Measurements from ENCODE around the gene STK38L. TPM values are rescaled to one million over a fixed set of nuclear protein-coding genes. Genes with fewer than 3 reads are reported as not detected.

STK38L gene
- polyA plus RNA-seq, 1 donor (not counting 4 experiments of a cell fraction or from before 2014, with no cell fraction given) = 25.4 TPM

DNA sequence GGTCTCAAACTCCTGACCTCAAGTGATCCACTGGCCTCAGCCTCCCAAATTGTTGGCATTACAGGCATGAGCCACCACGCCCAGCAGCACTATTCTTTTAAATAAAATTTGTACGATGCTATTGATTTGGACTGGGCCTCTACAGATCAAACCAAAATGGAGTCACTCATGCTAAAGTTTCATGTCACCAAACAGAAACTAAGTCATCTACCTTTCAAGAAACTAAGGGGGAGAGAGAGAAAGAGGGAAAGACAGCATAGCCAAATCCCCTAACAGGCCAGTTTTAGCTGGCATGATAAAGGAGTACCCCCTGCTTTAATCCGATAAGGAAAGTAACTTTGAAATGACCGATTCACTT is 23.1 kb upstream of the STK38L start:
- Histone ChIP-seq H3K36me3 (ENCODE audit: control insufficient read depth in 2 of 2, extremely low read depth in 1 of 2, insufficient read depth in 2 of 2, low read length in 2 of 2) (no peaks in the 10 kb centered on the region), H3K27ac (ENCODE audit: control insufficient read depth, insufficient read depth, low read length) (no peak overlapping the region), H3K4me1 (ENCODE audit: control insufficient read depth, extremely low read depth, insufficient read depth, low read length) (peaks cover 7% of the 10 kb centered on the region), H3K9ac (ENCODE audit: control insufficient read depth, extremely low read depth, insufficient read depth, low read length) (no peak overlapping the region), H3K9me3 (ENCODE audit: control insufficient read depth, low read depth, low read length) (no peaks in the 10 kb centered on the region), H3K4me3 (ENCODE audit: control insufficient read depth in 2 of 3, extremely low read depth in 1 of 3, insufficient read depth in 2 of 3, low read depth in 1 of 3, low read length in 3 of 3) (no peak overlapping the region), H3K27me3 (ENCODE audit: control insufficient read depth, extremely low read depth, insufficient read depth, low read length) (no peaks in the 10 kb centered on the region), H4K20me1 (ENCODE audit: control insufficient read depth, extremely low read depth, insufficient read depth, low read length) (no peaks in the 10 kb centered on the region), H3K4me2 (ENCODE audit: control insufficient read depth, extremely low read depth, insufficient read depth, low read depth, low read length) (no peak overlapping the region), H2AFZ (ENCODE audit: control insufficient read depth, low read length) (no peak overlapping the region), H3K9me1 (ENCODE audit: control insufficient read depth, extremely low read depth, insufficient read depth, low read length) (no peaks in the 10 kb centered on the region), H3K79me2 (ENCODE audit: control insufficient read depth, insufficient read depth, low read length) (no peaks in the 10 kb centered on the region)
- DNase-seq (ENCODE audit: low read depth, low spot score) = no peak
- dilution Hi-C loops (cut with MboI; ENCODE audit: extremely low pct_ligation_motif_present, low sequenced_read_pairs) = no loop called here
- FAIRE-seq = no peak
- TF ChIP-seq, protein P1, sequence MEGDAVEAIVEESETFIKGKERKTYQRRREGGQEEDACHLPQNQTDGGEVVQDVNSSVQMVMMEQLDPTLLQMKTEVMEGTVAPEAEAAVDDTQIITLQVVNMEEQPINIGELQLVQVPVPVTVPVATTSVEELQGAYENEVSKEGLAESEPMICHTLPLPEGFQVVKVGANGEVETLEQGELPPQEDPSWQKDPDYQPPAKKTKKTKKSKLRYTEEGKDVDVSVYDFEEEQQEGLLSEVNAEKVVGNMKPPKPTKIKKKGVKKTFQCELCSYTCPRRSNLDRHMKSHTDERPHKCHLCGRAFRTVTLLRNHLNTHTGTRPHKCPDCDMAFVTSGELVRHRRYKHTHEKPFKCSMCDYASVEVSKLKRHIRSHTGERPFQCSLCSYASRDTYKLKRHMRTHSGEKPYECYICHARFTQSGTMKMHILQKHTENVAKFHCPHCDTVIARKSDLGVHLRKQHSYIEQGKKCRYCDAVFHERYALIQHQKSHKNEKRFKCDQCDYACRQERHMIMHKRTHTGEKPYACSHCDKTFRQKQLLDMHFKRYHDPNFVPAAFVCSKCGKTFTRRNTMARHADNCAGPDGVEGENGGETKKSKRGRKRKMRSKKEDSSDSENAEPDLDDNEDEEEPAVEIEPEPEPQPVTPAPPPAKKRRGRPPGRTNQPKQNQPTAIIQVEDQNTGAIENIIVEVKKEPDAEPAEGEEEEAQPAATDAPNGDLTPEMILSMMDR (optimal IDR thresholded peaks at IDR 0.05 in 1 of 3, IDR thresholded peaks at IDR 0.05 in 1 of 3, conservative IDR thresholded peaks at IDR 0.05 in 1 of 3; ENCODE audit: extremely low read depth in 1 of 3, insufficient read depth in 2 of 3, low read length in 3 of 3) = no peak
- no peak for TF ChIP-seq EZH2 (IDR thresholded peaks at IDR 0.05; ENCODE audit: low read length)

DNA sequence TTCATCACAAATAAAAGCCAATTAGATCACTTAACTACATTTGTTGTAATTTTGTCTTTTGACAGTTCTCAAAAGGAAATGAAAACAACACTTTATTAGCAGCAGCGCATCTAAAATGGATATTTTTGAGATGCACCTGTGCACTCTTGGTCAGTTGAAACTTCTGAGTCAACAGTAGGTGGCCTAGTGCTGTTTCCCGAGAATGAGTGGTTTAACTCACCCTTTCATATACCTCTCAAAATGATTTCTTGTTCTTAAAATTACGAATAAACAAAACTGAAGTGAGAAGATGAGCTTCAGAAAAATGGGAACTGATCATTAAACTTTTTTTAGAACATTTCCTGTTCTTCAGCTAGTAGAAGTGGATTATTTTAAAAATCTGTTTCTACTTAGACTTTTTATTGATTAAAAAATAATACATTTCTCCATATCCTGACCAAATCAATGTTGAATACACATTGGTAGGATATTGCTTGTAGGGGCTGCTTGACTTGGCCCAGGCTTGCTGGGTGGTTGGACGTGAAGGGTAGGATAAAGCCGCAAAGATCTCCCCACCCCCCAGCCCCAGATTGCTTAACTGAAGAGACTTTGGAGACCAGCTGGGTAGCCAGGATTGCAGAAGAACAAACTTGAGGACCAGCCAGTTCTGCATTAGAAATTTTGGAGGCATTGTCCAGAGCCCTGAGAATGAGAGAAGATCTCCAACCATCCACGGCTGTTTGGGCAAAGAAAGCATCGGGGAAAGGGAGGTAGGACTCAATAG is 22.3 kb upstream of the STK38L start:
- Histone ChIP-seq H3K79me2 (ENCODE audit: control insufficient read depth, insufficient read depth, low read length) (no peaks in the 10 kb centered on the region), H3K27me3 (ENCODE audit: control insufficient read depth, extremely low read depth, insufficient read depth, low read length) (no peaks in the 10 kb centered on the region), H3K4me2 (ENCODE audit: control insufficient read depth, extremely low read depth, insufficient read depth, low read depth, low read length) (no peak overlapping the region), H3K9me3 (ENCODE audit: control insufficient read depth, low read depth, low read length) (no peaks in the 10 kb centered on the region), H3K4me3 (ENCODE audit: control insufficient read depth in 2 of 3, extremely low read depth in 1 of 3, insufficient read depth in 2 of 3, low read depth in 1 of 3, low read length in 3 of 3) (no peak overlapping the region), H3K9ac (ENCODE audit: control insufficient read depth, extremely low read depth, insufficient read depth, low read length) (no peak overlapping the region), H3K4me1 (ENCODE audit: control insufficient read depth, extremely low read depth, insufficient read depth, low read length) (peaks cover 16% of the 10 kb centered on the region), H4K20me1 (ENCODE audit: control insufficient read depth, extremely low read depth, insufficient read depth, low read length) (no peaks in the 10 kb centered on the region), H3K36me3 (ENCODE audit: control insufficient read depth in 2 of 2, extremely low read depth in 1 of 2, insufficient read depth in 2 of 2, low read length in 2 of 2) (no peaks in the 10 kb centered on the region), H2AFZ (ENCODE audit: control insufficient read depth, low read length) (no peak overlapping the region), H3K9me1 (ENCODE audit: control insufficient read depth, extremely low read depth, insufficient read depth, low read length) (no peaks in the 10 kb centered on the region), H3K27ac (ENCODE audit: control insufficient read depth, insufficient read depth, low read length) (no peak overlapping the region)
- TF ChIP-seq, protein P1 (optimal IDR thresholded peaks at IDR 0.05 in 1 of 3, IDR thresholded peaks at IDR 0.05 in 1 of 3, conservative IDR thresholded peaks at IDR 0.05 in 1 of 3; ENCODE audit: extremely low read depth in 1 of 3, insufficient read depth in 2 of 3, low read length in 3 of 3) = no peak
- TF ChIP-seq EZH2 (IDR thresholded peaks at IDR 0.05; ENCODE audit: low read length) = no peak
- DNase-seq (ENCODE audit: low read depth, low spot score) (no peak), FAIRE-seq (no peak)
- dilution Hi-C loops (cut with MboI; ENCODE audit: extremely low pct_ligation_motif_present, low sequenced_read_pairs) = no loop called here
